ENCODE data around the gene DNAJB6.

DNA sequence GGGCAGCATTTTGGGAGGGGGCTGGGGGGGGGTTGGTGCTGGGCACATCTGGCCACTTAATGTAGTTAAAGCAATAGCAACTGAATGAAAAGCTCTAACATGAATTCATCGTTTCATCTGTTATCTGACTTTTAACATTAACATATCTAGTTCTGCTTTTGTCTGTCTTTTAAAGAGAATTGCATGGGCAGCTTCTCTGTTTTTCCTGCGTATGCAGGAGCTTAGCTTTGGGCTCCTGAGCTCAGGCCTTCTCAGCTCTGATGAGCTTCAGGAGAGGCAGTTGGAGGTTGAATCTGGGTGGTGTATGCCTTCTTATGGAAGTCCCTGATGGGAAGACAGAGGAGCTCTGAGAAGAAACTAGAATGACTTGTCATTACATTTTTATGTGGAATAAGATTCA is 58.4 kb downstream of the DNAJB6 start:
- TF ChIP-seq, protein P1, sequence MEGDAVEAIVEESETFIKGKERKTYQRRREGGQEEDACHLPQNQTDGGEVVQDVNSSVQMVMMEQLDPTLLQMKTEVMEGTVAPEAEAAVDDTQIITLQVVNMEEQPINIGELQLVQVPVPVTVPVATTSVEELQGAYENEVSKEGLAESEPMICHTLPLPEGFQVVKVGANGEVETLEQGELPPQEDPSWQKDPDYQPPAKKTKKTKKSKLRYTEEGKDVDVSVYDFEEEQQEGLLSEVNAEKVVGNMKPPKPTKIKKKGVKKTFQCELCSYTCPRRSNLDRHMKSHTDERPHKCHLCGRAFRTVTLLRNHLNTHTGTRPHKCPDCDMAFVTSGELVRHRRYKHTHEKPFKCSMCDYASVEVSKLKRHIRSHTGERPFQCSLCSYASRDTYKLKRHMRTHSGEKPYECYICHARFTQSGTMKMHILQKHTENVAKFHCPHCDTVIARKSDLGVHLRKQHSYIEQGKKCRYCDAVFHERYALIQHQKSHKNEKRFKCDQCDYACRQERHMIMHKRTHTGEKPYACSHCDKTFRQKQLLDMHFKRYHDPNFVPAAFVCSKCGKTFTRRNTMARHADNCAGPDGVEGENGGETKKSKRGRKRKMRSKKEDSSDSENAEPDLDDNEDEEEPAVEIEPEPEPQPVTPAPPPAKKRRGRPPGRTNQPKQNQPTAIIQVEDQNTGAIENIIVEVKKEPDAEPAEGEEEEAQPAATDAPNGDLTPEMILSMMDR (IDR thresholded peaks at IDR 0.05) = no peak
- TF ChIP-seq POLR2A (IDR thresholded peaks at IDR 0.05; ENCODE audit: low read depth) = no peak
- no peak for TF ChIP-seq POLR2AphosphoS5 (IDR thresholded peaks at IDR 0.05)

Data from esophagus muscularis mucosa (tissue), 3 donors.